AG09319 (cell line): Measurements from ENCODE around the gene SPATA31C1.
"Not testable (repeated sequence)": the region's sequence is repeated elsewhere in the genome, so short reads cannot be mapped to it uniquely, and the experiment has no call there.

ENCODE experiments used
- DNase-seq: peaks from one replicate; pipeline ENCODE4 v3.0.0-alpha.2; 2010; ENCODE audit warnings: low read depth; ENCODE audit errors: extremely low read depth
- TF ChIP-seq, protein P1 (sequence below): IDR thresholded peaks from 2 replicates; pipeline ENCODE4 v1.5.1; 2011; ENCODE audit warnings: low read depth, mild to moderate bottlenecking, inconsistent platforms, low read length, moderate library complexity

Gene SPATA31C1

GRCh38 chr9:87892956-87893355 lies 24.8 kb upstream of the SPATA31C1 start:
- TF ChIP-seq, protein P1, sequence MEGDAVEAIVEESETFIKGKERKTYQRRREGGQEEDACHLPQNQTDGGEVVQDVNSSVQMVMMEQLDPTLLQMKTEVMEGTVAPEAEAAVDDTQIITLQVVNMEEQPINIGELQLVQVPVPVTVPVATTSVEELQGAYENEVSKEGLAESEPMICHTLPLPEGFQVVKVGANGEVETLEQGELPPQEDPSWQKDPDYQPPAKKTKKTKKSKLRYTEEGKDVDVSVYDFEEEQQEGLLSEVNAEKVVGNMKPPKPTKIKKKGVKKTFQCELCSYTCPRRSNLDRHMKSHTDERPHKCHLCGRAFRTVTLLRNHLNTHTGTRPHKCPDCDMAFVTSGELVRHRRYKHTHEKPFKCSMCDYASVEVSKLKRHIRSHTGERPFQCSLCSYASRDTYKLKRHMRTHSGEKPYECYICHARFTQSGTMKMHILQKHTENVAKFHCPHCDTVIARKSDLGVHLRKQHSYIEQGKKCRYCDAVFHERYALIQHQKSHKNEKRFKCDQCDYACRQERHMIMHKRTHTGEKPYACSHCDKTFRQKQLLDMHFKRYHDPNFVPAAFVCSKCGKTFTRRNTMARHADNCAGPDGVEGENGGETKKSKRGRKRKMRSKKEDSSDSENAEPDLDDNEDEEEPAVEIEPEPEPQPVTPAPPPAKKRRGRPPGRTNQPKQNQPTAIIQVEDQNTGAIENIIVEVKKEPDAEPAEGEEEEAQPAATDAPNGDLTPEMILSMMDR = no peak
- DNase-seq = no peak

- TF ChIP-seq, protein P1 = no peak
- no peak for DNase-seq
Observed at GRCh38 chr9:87894998-87895625, 22.6 kb upstream of the SPATA31C1 start.

DNA sequence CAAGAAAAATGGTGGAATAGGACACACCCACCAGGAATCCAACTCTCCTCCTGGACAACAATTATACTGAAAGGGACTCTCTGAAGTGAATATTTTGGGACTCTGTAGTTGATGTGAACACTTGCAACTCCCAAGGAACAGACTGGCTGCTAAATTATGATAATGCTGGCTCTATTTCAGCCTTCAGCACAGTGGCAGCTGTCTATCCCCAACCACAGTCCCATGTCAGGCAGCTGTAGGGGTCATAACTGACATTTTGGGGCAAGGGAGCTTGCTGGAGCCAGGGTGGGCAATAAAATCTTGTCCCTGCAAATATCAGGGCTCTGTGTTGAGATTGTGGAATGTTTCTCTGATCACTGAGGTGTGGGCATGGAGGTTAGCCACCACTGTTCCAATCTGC lies 20.9 kb upstream of the SPATA31C1 start:
- no peak for DNase-seq
- TF ChIP-seq, protein P1 = no peak

DNA sequence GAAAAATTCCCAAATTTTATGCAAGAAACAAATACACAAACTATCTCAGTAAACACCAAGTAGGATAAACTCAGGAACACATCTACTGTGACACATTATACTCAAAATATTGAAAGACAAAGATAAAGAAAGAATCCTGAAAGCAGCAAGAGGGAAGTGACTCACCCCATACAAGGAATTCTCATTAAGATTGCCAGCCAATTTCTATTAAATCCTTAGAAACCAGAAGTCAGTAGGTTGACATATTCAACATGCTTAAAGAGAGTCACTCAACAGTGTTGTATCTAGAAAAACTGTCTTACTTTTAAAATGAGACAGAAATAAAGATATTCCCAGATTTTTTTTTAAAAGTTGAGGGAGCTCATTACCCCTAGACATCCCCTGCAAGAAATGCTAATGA lies 19.6 kb upstream of the SPATA31C1 start:
- TF ChIP-seq, protein P1 = no peak
- DNase-seq = no peak

DNA sequence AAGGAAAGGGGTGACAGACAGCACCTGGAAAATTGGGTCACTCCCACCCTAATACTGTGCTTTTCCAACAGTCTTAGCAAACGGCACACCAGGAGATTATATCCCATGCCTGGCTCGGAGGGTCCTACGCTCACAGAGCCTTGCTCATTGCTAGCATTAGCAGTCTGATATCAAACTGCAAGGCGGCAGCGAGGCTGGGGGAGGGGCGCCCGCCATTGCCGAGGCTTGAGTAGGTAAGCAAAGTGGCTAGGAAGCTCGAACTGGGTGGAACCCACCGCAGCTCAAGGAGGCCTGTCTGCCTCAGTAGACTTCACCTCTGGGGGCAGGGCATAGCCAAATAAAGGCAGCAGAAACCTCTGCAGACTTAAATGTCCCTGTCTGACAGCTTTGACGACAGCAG lies 15.4 kb upstream of the SPATA31C1 start:
- not testable (repeated sequence) for DNase-seq

DNA sequence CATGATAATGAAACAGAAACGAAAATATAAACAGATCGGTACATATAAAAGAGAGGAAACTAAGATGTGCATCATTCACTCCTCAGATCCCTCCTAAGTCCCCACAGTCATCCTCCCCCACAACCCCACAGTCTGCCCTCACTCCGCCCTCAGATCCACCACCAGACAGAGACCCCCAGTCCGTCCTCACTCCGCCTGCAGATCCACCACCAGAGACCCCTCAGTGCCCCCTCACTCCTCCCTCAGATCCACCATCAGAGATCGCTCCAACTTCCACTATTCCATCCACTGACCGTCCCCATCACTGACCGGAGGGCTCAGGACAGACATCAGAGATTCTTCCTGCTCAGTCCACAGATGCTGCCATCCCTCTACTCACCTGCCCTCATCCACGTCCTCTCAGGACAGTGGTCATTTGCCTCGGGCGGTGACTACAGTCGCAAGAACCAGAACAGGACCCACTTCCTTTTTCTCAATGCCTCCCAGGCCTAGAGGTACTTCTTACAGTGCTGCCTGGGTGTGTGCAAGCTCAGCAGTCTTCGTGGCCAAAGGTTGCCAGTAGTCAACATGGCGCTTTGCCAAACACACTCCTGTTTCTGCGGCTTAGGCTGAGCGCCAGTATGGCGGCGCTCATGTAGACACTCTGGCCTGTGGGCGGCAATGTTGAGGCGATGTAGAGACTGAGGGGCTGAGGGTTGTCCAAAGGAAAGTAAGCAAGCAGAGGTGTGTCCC lies 8.3 kb upstream of the SPATA31C1 start:
- no peak for DNase-seq
- TF ChIP-seq, protein P1 = no peak

- TF ChIP-seq, protein P1 = no peak
Observed at GRCh38 chr9:87910821-87911220, 6.9 kb upstream of the SPATA31C1 start.

GRCh38 chr9:87919013-87919412 lies 1.3 kb downstream of the SPATA31C1 start:
- DNase-seq = not testable (repeated sequence)

More at GRCh38 chr9:87910821-87911220, 6.9 kb upstream of the SPATA31C1 start:
- DNase-seq = peak; percentile 28

GRCh38 chr9:87921561-87921960 lies 3.8 kb downstream of the SPATA31C1 start:
- not testable (repeated sequence) for DNase-seq

DNA sequence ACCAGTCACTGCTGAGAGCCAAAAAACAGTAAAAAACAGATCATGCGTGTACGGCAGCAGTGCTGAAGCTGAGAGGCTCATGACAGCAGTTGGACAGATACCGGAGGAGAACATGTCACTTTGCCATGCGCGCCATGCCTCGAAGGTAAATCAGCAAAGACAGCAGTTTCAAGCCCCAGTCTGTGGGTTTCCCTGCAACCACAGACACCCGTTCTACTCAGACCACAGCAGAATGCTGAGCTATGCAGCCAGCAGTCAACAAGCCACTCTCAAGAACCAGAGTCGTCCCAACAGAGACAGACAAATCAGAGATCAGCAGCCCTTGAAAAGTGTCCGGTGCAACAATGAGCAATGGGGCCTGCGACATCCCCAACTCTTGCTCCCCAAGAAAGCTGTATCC lies 5.2 kb downstream of the SPATA31C1 start:
- DNase-seq = not testable (repeated sequence)

DNA sequence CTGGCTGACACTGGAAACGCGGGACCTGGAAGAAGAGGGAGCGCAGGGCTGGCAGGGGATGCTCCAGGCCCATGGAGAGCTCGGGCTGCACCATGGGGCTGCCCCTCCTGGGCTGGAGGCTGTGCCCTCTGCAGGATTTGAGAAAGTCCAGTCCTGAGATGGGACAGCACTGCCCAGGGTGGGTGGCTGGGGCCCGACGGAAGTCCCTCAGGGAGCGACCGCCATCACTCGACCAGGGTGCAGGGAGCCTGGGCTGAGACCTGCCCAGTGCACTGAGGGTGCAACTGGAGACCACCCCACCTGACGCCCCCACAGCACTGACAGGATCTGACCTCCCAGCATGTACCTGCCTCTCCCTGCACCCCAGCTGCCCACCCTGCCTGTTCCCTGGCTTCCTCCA lies 7.1 kb downstream of the SPATA31C1 start:
- DNase-seq = not testable (repeated sequence)

- not testable (repeated sequence) for DNase-seq
Observed at GRCh38 chr9:87929152-87929551, 11.4 kb downstream of the SPATA31C1 start.

DNA sequence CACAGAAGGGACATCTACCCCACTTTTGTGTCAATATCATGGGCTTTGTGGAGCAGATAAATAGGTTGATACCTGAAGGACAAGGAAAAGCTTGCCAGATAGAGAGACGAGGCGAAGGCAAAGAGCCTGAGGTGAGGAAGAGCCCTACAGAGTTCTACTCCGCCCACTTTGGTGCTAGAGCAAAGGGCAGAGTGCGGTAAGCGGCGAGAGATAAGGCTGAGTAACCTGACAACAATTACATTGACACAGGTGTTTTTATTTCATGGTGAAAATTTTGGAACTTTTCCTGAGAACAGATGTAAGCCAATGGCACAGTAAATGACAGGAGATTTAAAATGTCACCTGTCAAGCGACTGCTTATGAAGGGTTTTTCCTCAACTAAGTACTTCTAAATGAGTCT lies 16.7 kb downstream of the SPATA31C1 start:
- DNase-seq = not testable (repeated sequence)
